A549 (cell line): Measurements from ENCODE around the gene L3MBTL4. TPM values are rescaled to one million over a fixed set of nuclear protein-coding genes. Genes with fewer than 3 reads are reported as not detected.

Experiments
- ATAC-seq, 2 experiments: fragments of 200-7000 bp in 1 of 2; fragments of >200 bp in 1 of 2; cut with Nextera tagmentation in 1 of 2; cut with Tn5 transposase in 1 of 2; 3 replicates each; pipeline versions ENCODE4 v1.8.0 to v1.9.1; 2018 to 2020; ENCODE audit warnings: mild to moderate bottlenecking in 1 of 2, moderate library complexity in 1 of 2
- CTCF ChIA-PET: fragments of 300-600 bp; sonication (Branson Sonifier 250); formaldehyde crosslinking; extraction: SDS; loops from one replicate; lab custom pipeline; 2021; ENCODE audit warnings: antibody characterized with exemption, inconsistent platforms; lab: Yijun Ruan, JAX
- POLR2A ChIA-PET: fragments of 350-600 bp; formaldehyde crosslinking; extraction: SDS; loops from one replicate; lab custom pipeline; 2021; ENCODE audit warnings: antibody characterized with exemption, inconsistent platforms; lab: Yijun Ruan, JAX
- DNase-seq, 2 experiments: peaks; one replicate each; pipeline versions ENCODE4 v3.0.0 to v3.0.0-alpha.2; 2011 to 2016; ENCODE audit warnings: low read depth in 1 of 2, low spot score in 1 of 2
- FAIRE-seq: peaks from 2 replicates; lab custom pipeline; 2011; peaks lifted over from hg19 to GRCh38; lab: Jason Lieb, UNC
- H3K27ac ChIP-seq, 2 experiments: fragments of >200 bp; sonication (Bioruptor Twin); formaldehyde crosslinking; 3 replicates each; pipeline ENCODE4 v1.5.1; 2016 to 2017
- H3K4me1 ChIP-seq: fragments of >200 bp; sonication (Bioruptor Twin); formaldehyde crosslinking; 3 replicates; pipeline ENCODE4 v1.6.1; 2016
- H3K4me2 ChIP-seq: fragments of >200 bp; sonication (Bioruptor Twin); formaldehyde crosslinking; 3 replicates; pipeline ENCODE4 v1.6.1; 2016
- H3K4me3 ChIP-seq: fragments of >200 bp; sonication (Bioruptor Twin); formaldehyde crosslinking; 3 replicates; pipeline ENCODE4 v1.5.1; 2016
- H3K9me3 ChIP-seq: fragments of >200 bp; sonication (Bioruptor Twin); formaldehyde crosslinking; 3 replicates; pipeline ENCODE4 v1.6.1; 2016
- BHLHE40 ChIP-seq: IDR thresholded peaks from 2 replicates; pipeline ENCODE4 v1.6.1; 2012; ENCODE audit warnings: low read depth, low read length, inconsistent platforms
- CBX2 ChIP-seq: fragments of 200-600 bp; sonication (generic); IDR thresholded peaks from 2 replicates; pipeline ENCODE4 v1.6.1; 2016; ENCODE audit warnings: low read depth, mild to moderate bottlenecking, borderline replicate concordance
- CBX8 ChIP-seq: fragments of 200-600 bp; sonication (generic); IDR thresholded peaks from 2 replicates; pipeline ENCODE4 v1.6.1; 2016
- CTCF ChIP-seq: fragments of >200 bp; sonication (Bioruptor Twin); formaldehyde crosslinking; IDR thresholded peaks from 3 replicates; pipeline ENCODE4 v1.5.1; 2016
- EP300 ChIP-seq, 2 experiments: fragments of >200 bp; sonication (Bioruptor Twin); formaldehyde crosslinking; IDR thresholded peaks; 2 replicates in 1 of 2; 3 replicates in 1 of 2; pipeline ENCODE4 v1.6.1; 2016 to 2017
- ESRRA ChIP-seq: fragments of 150-350 bp; IDR thresholded peaks from 2 replicates; pipeline ENCODE4 v1.6.1; 2014; ENCODE audit warnings: mild to moderate bottlenecking, low read length, borderline replicate concordance
- FOSB ChIP-seq: fragments of 250-450 bp; sonication (Bioruptor Pico); IDR thresholded peaks from 2 replicates; pipeline ENCODE4 v1.5.0; 2020; ENCODE audit warnings: mild to moderate bottlenecking, moderate library complexity
- FOSL2 ChIP-seq, 2 experiments: fragments of 450-650 bp in 1 of 2; fragments of >200 bp in 1 of 2; sonication (Bioruptor Twin) in 1 of 2; formaldehyde crosslinking; IDR thresholded peaks; 2 replicates each; pipeline versions ENCODE4 v1.5.0 to v1.6.1; 2016 to 2020; ENCODE audit warnings: mild to moderate bottlenecking in 1 of 2, moderate library complexity in 1 of 2
- JUN ChIP-seq, 2 experiments: fragments of >200 bp; sonication (Bioruptor Twin); formaldehyde crosslinking; IDR thresholded peaks; 2 replicates in 1 of 2; 3 replicates in 1 of 2; pipeline ENCODE4 v1.6.1; 2016 to 2017
- KDM1A ChIP-seq: fragments of 200-600 bp; sonication (generic); IDR thresholded peaks from 2 replicates; pipeline ENCODE4 v1.6.1; 2016; ENCODE audit warnings: low read depth, mild to moderate bottlenecking
- MAFK ChIP-seq: fragments of 450-650 bp; IDR thresholded peaks from 2 replicates; pipeline ENCODE4 v1.6.1; 2014; ENCODE audit not compliant: partially characterized antibody
- MYC ChIP-seq: IDR thresholded peaks from 2 replicates; pipeline ENCODE4 v1.6.1; 2012; ENCODE audit warnings: mild to moderate bottlenecking, inconsistent platforms, low read length, improper control_type of control experiment, borderline replicate concordance
- NPAS2 ChIP-seq: fragments of 250-450 bp; sonication (Bioruptor Pico); IDR thresholded peaks from 2 replicates; pipeline ENCODE4 v1.8.0; 2022; ENCODE audit warnings: mild to moderate bottlenecking, moderate library complexity, borderline replicate concordance
- POLR2A ChIP-seq: IDR thresholded peaks from 2 replicates; pipeline ENCODE4 v1.6.1; 2012; ENCODE audit warnings: mild to moderate bottlenecking, low read length
- POLR2AphosphoS2 ChIP-seq: conservative IDR thresholded peaks from 2 replicates; pipeline ENCODE4 v1.6.1; 2012; ENCODE audit warnings: low read length, improper control_type of control experiment, inconsistent platforms
- SMC3 ChIP-seq: fragments of >200 bp; sonication (Bioruptor Twin); formaldehyde crosslinking; IDR thresholded peaks from 3 replicates; pipeline ENCODE4 v1.6.1; 2018; ENCODE audit warnings: inconsistent platforms
- TFCP2L1 ChIP-seq: fragments of 250-450 bp; sonication (Bioruptor Pico); IDR thresholded peaks from 2 replicates; pipeline ENCODE4 v1.5.0; 2021; ENCODE audit warnings: mild to moderate bottlenecking
- TP53 ChIP-seq: fragments of 250-450 bp; sonication (Bioruptor Pico); IDR thresholded peaks from 2 replicates; pipeline ENCODE4 v1.5.0; 2021; ENCODE audit warnings: mild to moderate bottlenecking, moderate library complexity
- ZC3H11A ChIP-seq: fragments of 450-650 bp; IDR thresholded peaks from 2 replicates; pipeline ENCODE4 v1.6.1; 2014; ENCODE audit warnings: antibody characterized with exemption, mild to moderate bottlenecking
- ZFP36 ChIP-seq: fragments of 450-650 bp; IDR thresholded peaks from 2 replicates; pipeline ENCODE4 v1.6.1; 2014; ENCODE audit warnings: borderline replicate concordance; ENCODE audit not compliant: partially characterized antibody
- ZSCAN20 ChIP-seq: fragments of 250-450 bp; sonication (Bioruptor Pico); IDR thresholded peaks from 2 replicates; pipeline ENCODE4 v1.8.0; 2022; ENCODE audit warnings: mild to moderate bottlenecking, moderate library complexity
- WGBS: methylation state at CpG from one replicate; pipeline ENCODE4 v1.1.6; 2017; ENCODE audit errors: missing lambda C conversion rate; 5-methylcytosine and 5-hydroxymethylcytosine counted together
- polyA plus RNA-seq, 4 experiments: library from polyadenylated mRNA; depleted of rRNA in 3 of 4; stranded (reverse); fragments of >200 nt; fragmentation: RNase III in 1 of 4; extraction: RNeasy Plus Mini Kit Qiagen cat#74134 plus additional on column Dnase treatment in 1 of 4; gene quantifications; 2 replicates in 3 of 4; 3 replicates in 1 of 4; pipeline ENCODE4 v1.2.3, GENCODE V29; 2011 to 2017
- TF ChIP-seq, protein P1 (sequence below): fragments of 150-350 bp; IDR thresholded peaks from 2 replicates; pipeline ENCODE4 v1.6.1; 2014; ENCODE audit warnings: low read depth, mild to moderate bottlenecking, low read length

The L3MBTL4 gene
- polyA plus RNA-seq, 2 of the 4 experiments (the other 2 are of a cell fraction), result 0.03 to 0.06 TPM

- Histone ChIP-seq H3K4me2 (no peak overlapping the region), H3K9me3 (no peaks in the 10 kb centered on the region), H3K4me3 (no peak overlapping the region), H3K27ac (no peak overlapping the region), H3K4me1 (no peaks in the 10 kb centered on the region)
- POLR2A ChIA-PET, result no interaction called here
- FAIRE-seq (no peak), ATAC-seq (no peak), DNase-seq (no peak)
- 6% methylated on average over 3 of the region's 4 CpGs for WGBS
- CTCF ChIA-PET, result no interaction called here
- TF ChIP-seq, protein P1, sequence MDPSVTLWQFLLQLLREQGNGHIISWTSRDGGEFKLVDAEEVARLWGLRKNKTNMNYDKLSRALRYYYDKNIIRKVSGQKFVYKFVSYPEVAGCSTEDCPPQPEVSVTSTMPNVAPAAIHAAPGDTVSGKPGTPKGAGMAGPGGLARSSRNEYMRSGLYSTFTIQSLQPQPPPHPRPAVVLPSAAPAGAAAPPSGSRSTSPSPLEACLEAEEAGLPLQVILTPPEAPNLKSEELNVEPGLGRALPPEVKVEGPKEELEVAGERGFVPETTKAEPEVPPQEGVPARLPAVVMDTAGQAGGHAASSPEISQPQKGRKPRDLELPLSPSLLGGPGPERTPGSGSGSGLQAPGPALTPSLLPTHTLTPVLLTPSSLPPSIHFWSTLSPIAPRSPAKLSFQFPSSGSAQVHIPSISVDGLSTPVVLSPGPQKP, result no peak
- TF ChIP-seq POLR2AphosphoS2 (no peak), TFCP2L1 (CRISPR knock-in tag) (no peak), ZFP36 (no peak), MAFK (no peak), POLR2A (no peak), EP300 (IDR thresholded peaks at IDR 0.05) (no peak), SMC3 (no peak), ESRRA (no peak), JUN (IDR thresholded peaks at IDR 0.05) (no peak)
Observed at GRCh38 chr18:6366776-6367175, 47.9 kb downstream of the L3MBTL4 start.

GRCh38 chr18:6365385-6365784, 49.3 kb downstream of the L3MBTL4 start:
- FAIRE-seq (no peak), DNase-seq (no peak), ATAC-seq (no peak)
- H3K4me3 ChIP-seq, result no peak overlapping the region
- H3K9me3 ChIP-seq, result no peaks in the 10 kb centered on the region
- ChIA-PET POLR2A (no interaction called here), CTCF (no interaction called here)
- no peaks in the 10 kb centered on the region for H3K4me1 ChIP-seq
- no peak overlapping the region for H3K4me2 ChIP-seq
- TF ChIP-seq TP53 (CRISPR knock-in tag), result no peak
- H3K27ac ChIP-seq, result no peak overlapping the region

GRCh38 chr18:6363216-6363615, 51.5 kb downstream of the L3MBTL4 start:
- Histone ChIP-seq H3K4me1 (no peaks in the 10 kb centered on the region), H3K9me3 (no peaks in the 10 kb centered on the region), H3K4me2 (peak overlapping the region; percentile 54), H3K27ac (no peak overlapping the region), H3K4me3 (peak overlapping the region; percentile 24; the same call in 2 of the 3 replicates)
- ATAC-seq, result no peak
- ChIA-PET POLR2A (no interaction called here), CTCF (no interaction called here)
- TF ChIP-seq EP300 (IDR thresholded peaks at IDR 0.05) (no peak), NPAS2 (CRISPR knock-in tag) (no peak), CTCF (no peak), ESRRA (no peak), MYC (no peak), ZC3H11A (no peak), ZSCAN20 (no peak), FOSL2 (IDR thresholded peaks at IDR 0.05) (no peak), FOSL2 (CRISPR knock-in tag; IDR thresholded peaks at IDR 0.05) (no peak), POLR2A (no peak), CBX8 (no peak)
- DNase-seq, result no peak
- 15% methylated on average over 7 of the region's 7 CpGs for WGBS
- FAIRE-seq, result no peak

DNA sequence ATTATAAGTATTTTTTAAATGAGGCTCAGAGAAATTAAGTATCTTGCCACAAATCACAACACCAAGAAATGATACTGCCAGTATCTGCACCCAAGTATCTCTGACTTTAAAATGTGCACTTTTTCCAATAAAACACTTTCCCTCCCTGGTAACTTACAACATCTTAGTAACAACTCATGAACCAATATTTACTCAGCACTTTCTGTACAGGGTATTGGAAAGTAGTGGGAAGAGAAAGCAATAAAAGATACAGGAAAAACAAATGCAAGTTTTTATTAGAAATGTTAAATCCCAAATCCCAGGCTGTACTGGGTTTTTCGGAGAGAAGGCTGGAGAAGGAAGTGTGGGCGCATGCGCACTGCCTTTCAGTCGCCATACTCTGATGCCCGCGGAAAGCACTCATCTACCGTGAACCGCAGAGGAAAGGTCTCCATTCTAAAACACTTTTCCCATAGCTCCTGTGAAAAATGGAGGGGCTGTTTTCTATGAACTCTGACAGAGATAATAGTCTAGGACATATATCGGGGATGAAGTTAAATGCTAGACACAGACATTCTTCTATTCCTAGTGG, 52.1 kb downstream of the L3MBTL4 start:
- ATAC-seq (peak in 1 of 2 experiments; percentile 38; a peak in 1 of 6 replicates), DNase-seq (peak in 1 of 2 experiments; percentile 5), FAIRE-seq (no peak)
- CTCF ChIA-PET, result no interaction called here
- H3K4me1 ChIP-seq, result no peaks in the 10 kb centered on the region
- TF ChIP-seq KDM1A (no peak), FOSB (no peak), CBX2 (no peak), BHLHE40 (no peak)
- TF ChIP-seq, protein P1, result no peak
- TF ChIP-seq, all 56 proteins: peak for 0
- Histone ChIP-seq H3K27ac (no peak overlapping the region), H3K9me3 (no peaks in the 10 kb centered on the region), H3K4me2 (peak overlapping the region; percentile 54), H3K4me3 (peak overlapping the region; percentile 24; the same call in 2 of the 3 replicates)
- WGBS, result 44% methylated on average over 9 of the region's 9 CpGs
- POLR2A ChIA-PET, result no interaction called here
